ENCODE data around the gene LHFPL3.
"Not testable (repeated sequence)": the region's sequence is repeated elsewhere in the genome, so short reads cannot be mapped to it uniquely, and the experiment has no call there.

DNA sequence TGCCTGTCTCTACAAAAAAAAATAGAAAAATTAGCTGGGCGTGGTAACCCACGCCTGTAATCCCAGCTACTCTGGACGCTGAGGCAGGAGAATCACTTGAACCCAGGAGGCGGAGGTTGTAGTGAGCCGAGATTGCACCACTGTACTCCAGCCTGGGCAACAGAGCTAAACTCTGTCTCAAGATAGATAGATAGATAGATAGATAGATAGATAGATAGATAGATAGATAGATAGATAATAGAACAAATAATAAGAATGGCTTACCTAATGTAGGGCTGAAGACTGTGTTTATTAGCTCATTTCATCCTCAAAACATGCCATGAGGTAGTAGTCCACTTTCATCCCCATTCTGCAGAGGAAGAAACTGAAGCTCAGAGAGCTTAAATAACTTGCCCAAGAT, 597.8 kb downstream of the LHFPL3 start:
- TF ChIP-seq, protein P1, sequence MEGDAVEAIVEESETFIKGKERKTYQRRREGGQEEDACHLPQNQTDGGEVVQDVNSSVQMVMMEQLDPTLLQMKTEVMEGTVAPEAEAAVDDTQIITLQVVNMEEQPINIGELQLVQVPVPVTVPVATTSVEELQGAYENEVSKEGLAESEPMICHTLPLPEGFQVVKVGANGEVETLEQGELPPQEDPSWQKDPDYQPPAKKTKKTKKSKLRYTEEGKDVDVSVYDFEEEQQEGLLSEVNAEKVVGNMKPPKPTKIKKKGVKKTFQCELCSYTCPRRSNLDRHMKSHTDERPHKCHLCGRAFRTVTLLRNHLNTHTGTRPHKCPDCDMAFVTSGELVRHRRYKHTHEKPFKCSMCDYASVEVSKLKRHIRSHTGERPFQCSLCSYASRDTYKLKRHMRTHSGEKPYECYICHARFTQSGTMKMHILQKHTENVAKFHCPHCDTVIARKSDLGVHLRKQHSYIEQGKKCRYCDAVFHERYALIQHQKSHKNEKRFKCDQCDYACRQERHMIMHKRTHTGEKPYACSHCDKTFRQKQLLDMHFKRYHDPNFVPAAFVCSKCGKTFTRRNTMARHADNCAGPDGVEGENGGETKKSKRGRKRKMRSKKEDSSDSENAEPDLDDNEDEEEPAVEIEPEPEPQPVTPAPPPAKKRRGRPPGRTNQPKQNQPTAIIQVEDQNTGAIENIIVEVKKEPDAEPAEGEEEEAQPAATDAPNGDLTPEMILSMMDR (IDR thresholded peaks at IDR 0.05) = not testable (repeated sequence)
- not testable (repeated sequence) for TF ChIP-seq POLR2A (IDR thresholded peaks at IDR 0.05)
